Gastroesophageal sphincter (tissue), 4 donors: ENCODE data around the gene ENPP4. TPM values are rescaled to one million over a fixed set of nuclear protein-coding genes. Genes with fewer than 3 reads are reported as not detected.
A peak's percentile ranks its signal among the peaks of the same experiment; 100 is the strongest.
"Not testable (repeated sequence)": the region's sequence is repeated elsewhere in the genome, so short reads cannot be mapped to it uniquely, and the experiment has no call there.

Experiments
- ATAC-seq: fragments of 150-250 bp; one replicate; pipeline ENCODE4 v1.9.1; 2016; ENCODE audit warnings: mild to moderate bottlenecking, moderate library complexity
- H3K27ac ChIP-seq, 4 donors: fragments of 200-600 bp; sonication (generic) in 3 of 4; 1 replicate in 3 of 4; 2 replicates in 1 of 4; pipeline ENCODE4 v1.5.1; 2016 to 2019
- H3K27me3 ChIP-seq: fragments of 200-600 bp; sonication (generic); one replicate; pipeline ENCODE4 v1.5.1; 2019
- H3K36me3 ChIP-seq, 2 donors: fragments of 200-600 bp; sonication (generic); one replicate each; pipeline ENCODE4 v1.5.1; 2019; ENCODE audit warnings: control low read depth in 1 of 2
- H3K4me1 ChIP-seq, 3 donors: fragments of 200-600 bp; sonication (generic); 1 replicate in 2 of 3; 2 replicates in 1 of 3; pipeline ENCODE4 v1.5.1; 2016 to 2019; ENCODE audit warnings: control low read depth in 2 of 3
- H3K4me3 ChIP-seq, 2 donors: fragments of 200-600 bp; sonication (generic); one replicate each; pipeline ENCODE4 v1.5.1; 2019; ENCODE audit warnings: mild to moderate bottlenecking in 1 of 2, moderate library complexity in 1 of 2
- H3K9me3 ChIP-seq, 3 donors: fragments of 200-600 bp; sonication (generic); one replicate each; pipeline ENCODE4 v1.5.1; 2017 to 2019; ENCODE audit warnings: control low read depth in 2 of 3
- CTCF ChIP-seq, 4 experiments: fragments of 200-600 bp in 2 of 4; fragments of 450-650 bp in 2 of 4; sonication (generic) in 1 of 4; IDR thresholded peaks; one replicate each; pipeline ENCODE4 v1.5.1; 2017 to 2019; ENCODE audit warnings: antibody characterized with exemption in 4 of 4, mild to moderate bottlenecking in 2 of 4, moderate library complexity in 2 of 4
- EP300 ChIP-seq: sonication (generic); formaldehyde crosslinking; IDR thresholded peaks from one replicate; pipeline ENCODE4 v1.6.1; 2017; ENCODE audit warnings: antibody characterized with exemption, mild to moderate bottlenecking
- POLR2A ChIP-seq, 2 donors: fragments of 450-650 bp; IDR thresholded peaks; one replicate each; pipeline ENCODE4 v1.6.1; 2017; ENCODE audit warnings: antibody characterized with exemption in 2 of 2, mild to moderate bottlenecking in 2 of 2, moderate library complexity in 1 of 2
- POLR2AphosphoS5 ChIP-seq: sonication (generic); formaldehyde crosslinking; IDR thresholded peaks from one replicate; pipeline ENCODE4 v1.6.1; 2017; ENCODE audit warnings: antibody characterized with exemption
- WGBS, 2 donors: methylation state at CpG; one replicate each; pipeline ENCODE4 v1.1.5; 2018; ENCODE audit warnings: low coverage in 1 of 2; 5-methylcytosine and 5-hydroxymethylcytosine counted together
- total RNA-seq, 4 donors: library from RNA; depleted of rRNA; stranded (reverse); fragments of >200 nt; gene quantifications; one replicate each; pipeline ENCODE4 v1.1.0, GENCODE V29; 2016

ENPP4 gene
- total RNA-seq, result 10 to 100 TPM; 20.4 to 43.4 (median 30.1) TPM

GRCh38 chr6:46129629-46130511 lies at the start of gene ENPP4:
ENPP4 (plus strand) TSS chr6:46129989; CDS start chr6:46139584, 9,595 bp downstream.
- peak; percentile 71 to 88 for TF ChIP-seq POLR2A (IDR thresholded peaks at IDR 0.05)
- TF ChIP-seq EP300, result no peak
- TF ChIP-seq CTCF (IDR thresholded peaks at IDR 0.05), result peak in 1 of 4 experiments; percentile 38
- TF ChIP-seq POLR2AphosphoS5, result peak; percentile 75
- 0% methylated on average over 2 to 10 of the region's 61 CpGs for WGBS, 2 donors
- no peaks in the 10 kb centered on the region for H3K36me3 ChIP-seq
- H3K9me3 ChIP-seq, result no peaks in the 10 kb centered on the region
- no peaks in the 10 kb centered on the region for H3K27me3 ChIP-seq
- H3K4me3 ChIP-seq, result peak within 1 kb of the TSS; percentile 52 to 76
- H3K27ac ChIP-seq, result peak within 1 kb of the TSS; percentile 11 to 83 (median 78)
- peaks cover 4 to 38% (median 6%) of the 10 kb centered on the region in 3 donors for H3K4me1 ChIP-seq
- peak; percentile 100 for ATAC-seq

GRCh38 chr6:46080111-46080510 lies 49.7 kb upstream of the ENPP4 start:
- Histone ChIP-seq H3K4me3 (no peak overlapping the region), H3K9me3 (no peaks in the 10 kb centered on the region), H3K27ac (no peak overlapping the region), H3K4me1 (no peaks in the 10 kb centered on the region), H3K27me3 (no peaks in the 10 kb centered on the region), H3K36me3 (no peaks in the 10 kb centered on the region)
- TF ChIP-seq POLR2AphosphoS5, result no peak
- no peak for TF ChIP-seq POLR2A (IDR thresholded peaks at IDR 0.05)
- no peak for TF ChIP-seq EP300
- TF ChIP-seq CTCF (IDR thresholded peaks at IDR 0.05), result no peak
- ATAC-seq, result no peak
- WGBS, 2 donors, result 17 to 81% methylated on average over 1 to 2 of the region's 4 CpGs

- ATAC-seq, H3K4me3 ChIP-seq, H3K4me1 ChIP-seq, H3K27ac ChIP-seq, H3K9me3 ChIP-seq, H3K36me3 ChIP-seq, H3K27me3 ChIP-seq: not testable (repeated sequence)
- WGBS, 2 donors, result 83% methylated on average over 3 of the region's 10 CpGs; no CpG with 5 or more reads in 1 of the 2 donors
These were observed 44.1 kb upstream of the ENPP4 start for GRCh38 chr6:46085688-46086087.

- H3K4me3 ChIP-seq, result no peak overlapping the region
- ATAC-seq, result no peak
- WGBS, 2 donors, result 38 to 39% methylated on average over 10 of the region's 10 CpGs
- no peak overlapping the region for H3K27ac ChIP-seq
- peak; percentile 67 to 79 (median 74) for TF ChIP-seq CTCF (IDR thresholded peaks at IDR 0.05)
- TF ChIP-seq POLR2AphosphoS5, result no peak
- no peak for TF ChIP-seq EP300
- no peak for TF ChIP-seq POLR2A (IDR thresholded peaks at IDR 0.05)
- H3K36me3 ChIP-seq, result no peaks in the 10 kb centered on the region
- H3K9me3 ChIP-seq, result peaks cover 0 to 13% (median 0%) of the 10 kb centered on the region in 3 donors
- no peaks in the 10 kb centered on the region for H3K27me3 ChIP-seq
- H3K4me1 ChIP-seq, result no peaks in the 10 kb centered on the region
These were observed 39.4 kb upstream of the ENPP4 start for GRCh38 chr6:46090115-46091079.

- Histone ChIP-seq H3K9me3 (peaks cover 0 to 20% (median 0%) of the 10 kb centered on the region in 3 donors), H3K4me3 (no peak overlapping the region), H3K27ac (no peak overlapping the region), H3K4me1 (no peaks in the 10 kb centered on the region), H3K27me3 (no peaks in the 10 kb centered on the region), H3K36me3 (no peaks in the 10 kb centered on the region)
- TF ChIP-seq CTCF (IDR thresholded peaks at IDR 0.05) (no peak), POLR2AphosphoS5 (no peak)
- WGBS, 2 donors, result 100% methylated on average over 1 of the region's 1 CpG
- ATAC-seq, result no peak
These were observed 38.7 kb upstream of the ENPP4 start for GRCh38 chr6:46091080-46091478.
